B cell (primary cell): ENCODE data around the gene CLP1. TPM values are rescaled to one million over a fixed set of nuclear protein-coding genes. Genes with fewer than 3 reads are reported as not detected.

Experiments
- ATAC-seq: fragments of 200-7000 bp; cut with Tn5 transposase; one replicate; pipeline ENCODE4 v1.10.0; 2021; ENCODE audit warnings: low read depth, mild to moderate bottlenecking, moderate number of reproducible peaks, moderate library complexity
- CTCF ChIA-PET: fragments of 350-600 bp; sonication (Branson Sonifier 250); formaldehyde crosslinking; loops from one replicate; lab custom pipeline; 2021; ENCODE audit warnings: antibody characterized with exemption, inconsistent platforms; lab: Charles Lee
- POLR2A ChIA-PET: fragments of 350-600 bp; sonication (Branson Sonifier 250); formaldehyde crosslinking; loops from one replicate; lab custom pipeline; 2021; ENCODE audit warnings: antibody characterized with exemption; lab: Charles Lee
- DNase-seq: peaks from one replicate; pipeline ENCODE4 v3.0.0; 2013
- H2AFZ ChIP-seq: 2 replicates; pipeline ENCODE4 v1.6.1; 2012; ENCODE audit warnings: mild to moderate bottlenecking, low read depth, low read length; ENCODE audit not compliant: insufficient read depth, poor library complexity, severe bottlenecking
- H3K27ac ChIP-seq, 2 donors: 1 replicate in 1 of 2; 2 replicates in 1 of 2; pipeline ENCODE4 v1.5.1; 2012 to 2013; ENCODE audit warnings: low read length in 2 of 2, mild to moderate bottlenecking in 2 of 2, moderate library complexity in 1 of 2
- H3K27me3 ChIP-seq, 4 experiments: fragments of 200-600 bp in 1 of 4; sonication (generic) in 1 of 4; replicated peaks in 1 of 4; 1 replicate in 2 of 4; 2 replicates in 2 of 4; pipeline versions ENCODE4 v1.6.1 to v1.7.0; 2013 to 2016; ENCODE audit warnings: low read length in 3 of 4, mild to moderate bottlenecking in 2 of 4, mixed read lengths in 1 of 4, moderate library complexity in 1 of 4; ENCODE audit not compliant: insufficient read depth in 4 of 4, control insufficient read depth in 3 of 4; ENCODE audit errors: control extremely low read depth in 1 of 4
- H3K36me3 ChIP-seq, 2 experiments: replicated peaks in 1 of 2; 1 replicate in 1 of 2; 2 replicates in 1 of 2; pipeline versions ENCODE4 v1.6.1 to v1.7.1; 2013; ENCODE audit warnings: low read length in 1 of 2; ENCODE audit not compliant: insufficient read depth in 2 of 2, control insufficient read depth in 1 of 2; ENCODE audit errors: control extremely low read depth in 1 of 2, extremely low read depth in 1 of 2
- H3K4me1 ChIP-seq, 2 donors: fragments of 200-600 bp in 1 of 2; sonication (generic) in 1 of 2; 1 replicate in 1 of 2; 2 replicates in 1 of 2; pipeline versions ENCODE4 v1.5.1 to v1.6.1; 2013 to 2017; ENCODE audit warnings: low read length in 2 of 2; ENCODE audit not compliant: control insufficient read depth in 2 of 2, insufficient read depth in 2 of 2
- H3K4me2 ChIP-seq: replicated peaks from 2 replicates; pipeline ENCODE3; 2012; ENCODE audit warnings: mild to moderate bottlenecking, low read depth, low read length; ENCODE audit not compliant: poor library complexity, severe bottlenecking
- H3K4me3 ChIP-seq, 5 experiments: fragments of 200-600 bp in 1 of 5; sonication (generic) in 1 of 5; 1 replicate in 3 of 5; 2 replicates in 2 of 5; pipeline versions ENCODE4 v1.5.1 to v1.7.0; 2011 to 2016; ENCODE audit warnings: low read length in 4 of 5, mild to moderate bottlenecking in 4 of 5, low read depth in 2 of 5, control low read depth in 1 of 5, moderate library complexity in 1 of 5; ENCODE audit not compliant: insufficient read depth in 1 of 5; ENCODE audit errors: control extremely low read depth in 1 of 5, extremely low read depth in 1 of 5
- H3K79me2 ChIP-seq: fragments of 200-600 bp; sonication (generic); one replicate; pipeline ENCODE4 v1.6.0; 2016; ENCODE audit warnings: low read length; ENCODE audit not compliant: control insufficient read depth, insufficient read depth
- H3K9ac ChIP-seq: fragments of 200-600 bp; sonication (generic); 2 replicates; pipeline ENCODE4 v1.6.1; 2017; ENCODE audit warnings: mild to moderate bottlenecking, low read length, moderate library complexity
- H3K9me3 ChIP-seq, 3 donors: one replicate each; pipeline versions ENCODE4 v1.6.1 to v1.7.1; 2013; ENCODE audit warnings: low read length in 2 of 3; ENCODE audit not compliant: control insufficient read depth in 2 of 3, insufficient read depth in 1 of 3; ENCODE audit errors: control extremely low read depth in 1 of 3
- H4K20me1 ChIP-seq: 2 replicates; pipeline ENCODE4 v1.6.0; 2012; ENCODE audit warnings: mild to moderate bottlenecking, low read length; ENCODE audit not compliant: insufficient read depth, control insufficient read depth, poor library complexity, severe bottlenecking
- H3K27ac Mint-ChIP-seq: one replicate; pipeline ENCODE4 v1.8.0; 2021; ENCODE audit warnings: mixed read lengths
- H3K27me3 Mint-ChIP-seq: one replicate; pipeline ENCODE4 v1.8.0; 2021; ENCODE audit warnings: mixed read lengths
- H3K4me1 Mint-ChIP-seq: one replicate; pipeline ENCODE4 v1.8.0; 2021; ENCODE audit warnings: mixed read lengths
- H3K4me3 Mint-ChIP-seq: one replicate; pipeline ENCODE4 v1.8.0; 2021; ENCODE audit warnings: mixed read lengths
- H3K9me3 Mint-ChIP-seq: one replicate; pipeline ENCODE4 v1.8.0; 2022; ENCODE audit warnings: mixed read lengths; ENCODE audit not compliant: insufficient read depth
- CTCF ChIP-seq: fragments of 200-600 bp; IDR thresholded peaks from one replicate; pipeline ENCODE4 v1.8.0; 2022; ENCODE audit warnings: antibody characterized with exemption, mild to moderate bottlenecking
- EZH2 ChIP-seq: IDR thresholded peaks from 2 replicates; pipeline ENCODE4 v1.6.1; 2012; ENCODE audit warnings: borderline replicate concordance, low read depth, mild to moderate bottlenecking, moderate library complexity, low read length; ENCODE audit not compliant: insufficient read depth, poor library complexity, severe bottlenecking
- WGBS: methylation state at CpG from one replicate; pipeline ENCODE4 v1.1.5; 2013; ENCODE audit warnings: missing lambda C conversion rate; ENCODE audit not compliant: insufficient coverage; 5-methylcytosine and 5-hydroxymethylcytosine counted together
- intact Hi-C: fragments of 100-400 bp; cut with micrococcal nuclease; formaldehyde crosslinking; loops from one replicate; pipeline ENCODE4 v1.10.0; 2022
- polyA plus RNA-seq: library from polyadenylated mRNA; depleted of rRNA; stranded (reverse); fragments of >200 nt; gene quantifications from 2 replicates; pipeline ENCODE4 v1.2.3, GENCODE V29; 2012
- total RNA-seq, 2 donors: library from RNA; stranded (reverse); fragments of 120-200 nt in 1 of 2; gene quantifications; 1 replicate in 1 of 2; 2 replicates in 1 of 2; pipeline versions ENCODE4 v1.2.3 to v1.2.4, GENCODE V29; 2013 to 2022

CLP1 gene
- total and polyA plus RNA-seq, 2 donors (not counting 1 experiment from before 2014, with no cell fraction given): 6.0 to 15.5 TPM

- Mint-ChIP-seq H3K4me3 (no peak overlapping the region), H3K9me3 (no peaks in the 10 kb centered on the region), H3K27ac (no peak overlapping the region), H3K27me3 (peaks cover 39% of the 10 kb centered on the region), H3K4me1 (peaks cover 34% of the 10 kb centered on the region)
- ChIA-PET CTCF (interaction anchor here (1.2 to 1.7 kb wide), 2 partner anchors 11 to 159 kb away, joined by 3 to 9 read pairs; no protein-coding TSS in a partner anchor), POLR2A (no interaction called here)
- Histone ChIP-seq H4K20me1 (no peaks in the 10 kb centered on the region), H3K4me3 (peak overlapping the region in 3 of 5 experiments; percentile 11 to 35 (median 33)), H3K9ac (no peak overlapping the region), H3K79me2 (peaks cover under 1% of the 10 kb centered on the region), H3K4me1 (peaks cover 28% of the 10 kb centered on the region in 2 donors), H3K27me3 (peaks cover 0 to 36% (median 27%) of the 10 kb centered on the region in 4 experiments), H3K27ac (no peak overlapping the region), H3K4me2 (peak overlapping the region; percentile 51), H3K9me3 (peaks cover 0 to 3% (median 0%) of the 10 kb centered on the region in 3 donors), H3K36me3 (no peaks in the 10 kb centered on the region), H2AFZ (peak overlapping the region; percentile 72)
- intact Hi-C loops: no loop called here
- ATAC-seq (no peak), DNase-seq (no peak)
- WGBS: no CpG with 5 or more reads among the region's 3 CpGs
- no peak for TF ChIP-seq CTCF
- no peak for TF ChIP-seq EZH2
Measured at GRCh38 chr11:57652662-57653061, 4.9 kb upstream of the CLP1 start.

DNA sequence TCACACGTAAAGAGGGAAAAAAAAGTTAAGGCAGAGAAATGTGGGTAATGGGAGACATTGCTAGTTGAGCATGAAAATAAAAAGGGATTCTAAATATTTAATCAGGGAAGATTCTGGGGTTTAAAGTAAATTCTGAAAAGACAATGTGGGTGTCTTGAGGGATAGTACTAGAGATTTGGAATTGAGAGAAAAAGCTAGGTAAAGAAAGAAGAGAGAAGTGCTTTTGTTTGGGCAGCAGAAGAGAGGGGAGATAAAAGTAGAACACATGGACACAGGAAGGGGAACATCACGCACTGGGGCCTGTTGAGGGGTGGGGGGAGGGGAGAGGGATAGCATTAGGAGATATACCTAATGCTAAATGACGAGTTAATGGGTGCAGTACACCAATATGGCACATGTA lies 4.4 kb upstream of the CLP1 start:
- CTCF ChIA-PET: interaction anchor here (0.6 to 1.7 kb wide), 4 partner anchors 9 to 195 kb away, joined by 3 to 8 read pairs (median 4); no protein-coding TSS in a partner anchor

More for the DNA sequence above, 4.4 kb upstream of the CLP1 start:
- intact Hi-C loops: no loop called here
- Histone ChIP-seq H3K79me2 (peaks cover 6% of the 10 kb centered on the region), H3K4me3 (no peak overlapping the region), H3K36me3 (no peaks in the 10 kb centered on the region), H3K9me3 (peaks cover 0 to 3% (median 0%) of the 10 kb centered on the region in 3 donors), H3K4me2 (peak overlapping the region; percentile 51), H4K20me1 (no peaks in the 10 kb centered on the region), H3K4me1 (peaks cover 25 to 28% of the 10 kb centered on the region in 2 donors), H3K27ac (no peak overlapping the region), H3K9ac (no peak overlapping the region), H2AFZ (peak overlapping the region; percentile 72), H3K27me3 (peaks cover 0 to 31% (median 23%) of the 10 kb centered on the region in 4 experiments)
- Mint-ChIP-seq H3K27me3 (peaks cover 34% of the 10 kb centered on the region), H3K27ac (no peak overlapping the region), H3K4me3 (no peak overlapping the region), H3K9me3 (no peaks in the 10 kb centered on the region), H3K4me1 (peaks cover 33% of the 10 kb centered on the region)
- POLR2A ChIA-PET: no interaction called here
- WGBS: 62% methylated on average over 1 of the region's 3 CpGs
- ATAC-seq (no peak), DNase-seq (no peak)
- TF ChIP-seq EZH2 (no peak), CTCF (no peak)
